ENCODE results near the gene SMARCD1. TPM values are rescaled to one million over a fixed set of nuclear protein-coding genes. Genes with fewer than 3 reads are reported as not detected.
"Not testable (repeated sequence)": the region's sequence is repeated elsewhere in the genome, so short reads cannot be mapped to it uniquely, and the experiment has no call there.

Gene SMARCD1
- total RNA-seq, 1 donor from 2014 or later, result 44.0 TPM

GRCh38 chr12:50132505-50133135 lies 47.5 kb downstream of the SMARCD1 start:
- TF ChIP-seq CTCF (IDR thresholded peaks at IDR 0.05), result peak; percentile 45
- intact Hi-C loops (cut with DNase I), result no loop called here
- DNase-seq, result no peak
- Histone ChIP-seq H3K4me1 (no peaks in the 10 kb centered on the region), H3K27ac (no peak overlapping the region), H3K9me3 (no peaks in the 10 kb centered on the region), H3K4me3 (no peak overlapping the region), H3K36me3 (peaks cover 87% of the 10 kb centered on the region), H3K27me3 (no peaks in the 10 kb centered on the region)
- ATAC-seq, result no peak

GRCh38 chr12:50142993-50143392 lies 57.9 kb downstream of the SMARCD1 start:
- peaks cover 42% of the 10 kb centered on the region for H3K36me3 ChIP-seq
- no peak for DNase-seq
- no peak overlapping the region for H3K4me3 ChIP-seq
- no peak for TF ChIP-seq CTCF (IDR thresholded peaks at IDR 0.05)
- peak; percentile 67 for ATAC-seq
- no peaks in the 10 kb centered on the region for H3K9me3 ChIP-seq
- intact Hi-C loops (cut with DNase I), result no loop called here
- H3K27ac ChIP-seq, result no peak overlapping the region
- no peaks in the 10 kb centered on the region for H3K4me1 ChIP-seq
- no peaks in the 10 kb centered on the region for H3K27me3 ChIP-seq

GRCh38 chr12:50145439-50145838 lies 60.3 kb downstream of the SMARCD1 start:
- Histone ChIP-seq H3K4me3 (no peak overlapping the region), H3K36me3 (peaks cover 26% of the 10 kb centered on the region), H3K4me1 (no peaks in the 10 kb centered on the region), H3K27ac (no peak overlapping the region), H3K9me3 (no peaks in the 10 kb centered on the region), H3K27me3 (no peaks in the 10 kb centered on the region)
- no peak for ATAC-seq
- DNase-seq, result no peak
- TF ChIP-seq CTCF (IDR thresholded peaks at IDR 0.05), result no peak
- intact Hi-C loops (cut with DNase I), result no loop called here

GRCh38 chr12:50147281-50147680 lies 62.1 kb downstream of the SMARCD1 start:
- intact Hi-C loops (cut with DNase I), result no loop called here
- no peak for ATAC-seq

GRCh38 chr12:50148011-50148410 lies 62.9 kb downstream of the SMARCD1 start:
- intact Hi-C loops (cut with DNase I); H3K4me3 ChIP-seq; H3K4me1 ChIP-seq; H3K27me3 ChIP-seq; DNase-seq; H3K36me3 ChIP-seq; H3K27ac ChIP-seq; H3K9me3 ChIP-seq; ATAC-seq: not testable (repeated sequence)

More at GRCh38 chr12:50147281-50147680, 62.1 kb downstream of the SMARCD1 start:
- Histone ChIP-seq H3K36me3 (peaks cover 13% of the 10 kb centered on the region), H3K4me1 (no peaks in the 10 kb centered on the region), H3K9me3 (no peaks in the 10 kb centered on the region), H3K27me3 (no peaks in the 10 kb centered on the region), H3K27ac (no peak overlapping the region), H3K4me3 (no peak overlapping the region)
- TF ChIP-seq CTCF (IDR thresholded peaks at IDR 0.05), result no peak
- no peak for DNase-seq

GRCh38 chr12:50149311-50149710 lies 64.2 kb downstream of the SMARCD1 start:
- Histone ChIP-seq H3K27me3 (no peaks in the 10 kb centered on the region), H3K9me3 (no peaks in the 10 kb centered on the region), H3K27ac (no peak overlapping the region), H3K4me1 (no peaks in the 10 kb centered on the region), H3K36me3 (peaks cover 5% of the 10 kb centered on the region), H3K4me3 (no peak overlapping the region)
- intact Hi-C loops (cut with DNase I), result no loop called here
- ATAC-seq (no peak), DNase-seq (no peak)
- no peak for TF ChIP-seq CTCF (IDR thresholded peaks at IDR 0.05)

Other genes with a start within 250 kb of the SMARCD1 start
- 4.9 TPM for gene BCDIN3D, start 242.2 kb upstream of the SMARCD1 start, total RNA-seq
- 1.2 TPM for gene FAIM2, start 181.4 kb upstream of the SMARCD1 start, total RNA-seq
- gene AQP2, start 134.6 kb upstream of the SMARCD1 start, total RNA-seq, result not detected
- 14.3 TPM for gene AQP5, start 123.5 kb upstream of the SMARCD1 start, total RNA-seq
- gene AQP6, start 112.4 kb upstream of the SMARCD1 start, total RNA-seq, result 0.35 TPM
- gene RACGAP1, start 59.8 kb upstream of the SMARCD1 start, total RNA-seq, result 10.8 TPM
- gene ASIC1, start 27.7 kb upstream of the SMARCD1 start, total RNA-seq, result 0.35 TPM
- gene GPD1, start 18.7 kb downstream of the SMARCD1 start, total RNA-seq, result 32.9 TPM
- 68.5 TPM for gene COX14, start 26.9 kb downstream of the SMARCD1 start, total RNA-seq
- gene CERS5, start 82.0 kb downstream of the SMARCD1 start, total RNA-seq, result 33.2 TPM
- 81.1 TPM for gene LIMA1, start 198.2 kb downstream of the SMARCD1 start, total RNA-seq